ENCODE results near the gene RNF182. TPM values are rescaled to one million over a fixed set of nuclear protein-coding genes. Genes with fewer than 3 reads are reported as not detected.

RNF182 gene
- total and polyA plus RNA-seq, 7 donors: 0.01 to 0.09 (median 0.04) TPM; not detected in 3

GRCh38 chr6:13883966-13884365, 40.8 kb upstream of the RNF182 start:
- intact Hi-C loops (cut with DNase I): no loop called here
- Histone ChIP-seq H3K4me3 (no peak overlapping the region), H3K27ac (no peak overlapping the region), H3K4me1 (no peaks in the 10 kb centered on the region), H3K9me3 (no peaks in the 10 kb centered on the region), H3K36me3 (ENCODE audit: insufficient read depth in 1 of 2, low read depth in 1 of 2) (no peaks in the 10 kb centered on the region), H3K27me3 (ENCODE audit: insufficient read depth in 3 of 3, low read length in 2 of 3) (peaks cover 0 to under 1% (median 0%) of the 10 kb centered on the region in 3 donors)
- TF ChIP-seq CTCF (IDR thresholded peaks at IDR 0.05): no peak
- no peak for DNase-seq
- no peak for ATAC-seq

- DNase-seq: no peak
- no peak for ATAC-seq
- Histone ChIP-seq H3K27me3 (ENCODE audit: insufficient read depth in 3 of 3, low read length in 2 of 3) (no peaks in the 10 kb centered on the region), H3K4me3 (no peak overlapping the region), H3K36me3 (ENCODE audit: insufficient read depth in 1 of 2, low read depth in 1 of 2) (no peaks in the 10 kb centered on the region), H3K27ac (no peak overlapping the region), H3K4me1 (no peaks in the 10 kb centered on the region), H3K9me3 (no peaks in the 10 kb centered on the region)
- WGBS, 3 donors: 76 to 77% (median 76%) methylated on average over 5 of the region's 5 CpGs
- no peak for TF ChIP-seq CTCF (IDR thresholded peaks at IDR 0.05)
- intact Hi-C loops (cut with DNase I): no loop called here
Observed at GRCh38 chr6:13884397-13884796, 40.4 kb upstream of the RNF182 start.

GRCh38 chr6:13885601-13886000, 39.2 kb upstream of the RNF182 start:
- no peak overlapping the region for H3K4me3 ChIP-seq
- ATAC-seq (no peak), DNase-seq (no peak)
- 39 to 67% (median 41%) methylated on average over 2 of the region's 2 CpGs for WGBS, 3 donors
- TF ChIP-seq CTCF (IDR thresholded peaks at IDR 0.05): no peak
- intact Hi-C loops (cut with DNase I): no loop called here
- H3K36me3 ChIP-seq (ENCODE audit: insufficient read depth in 1 of 2, low read depth in 1 of 2): no peaks in the 10 kb centered on the region
- no peak overlapping the region for H3K27ac ChIP-seq
- no peaks in the 10 kb centered on the region for H3K9me3 ChIP-seq
- no peaks in the 10 kb centered on the region for H3K27me3 ChIP-seq (ENCODE audit: insufficient read depth in 3 of 3, low read length in 2 of 3)
- H3K4me1 ChIP-seq: no peaks in the 10 kb centered on the region

- no peak for TF ChIP-seq CTCF (IDR thresholded peaks at IDR 0.05)
- 89 to 98% (median 97%) methylated on average over 3 of the region's 3 CpGs for WGBS, 3 donors
- H3K36me3 ChIP-seq (ENCODE audit: insufficient read depth in 1 of 2, low read depth in 1 of 2): no peaks in the 10 kb centered on the region
- no peaks in the 10 kb centered on the region for H3K9me3 ChIP-seq
- no peaks in the 10 kb centered on the region for H3K27me3 ChIP-seq (ENCODE audit: insufficient read depth in 3 of 3, low read length in 2 of 3)
- DNase-seq (no peak), ATAC-seq (no peak)
- intact Hi-C loops (cut with DNase I): no loop called here
- H3K27ac ChIP-seq: no peak overlapping the region
- H3K4me1 ChIP-seq: no peaks in the 10 kb centered on the region
- H3K4me3 ChIP-seq: no peak overlapping the region
Observed at GRCh38 chr6:13886949-13887348, 37.8 kb upstream of the RNF182 start.

- Histone ChIP-seq H3K9me3 (no peaks in the 10 kb centered on the region), H3K27ac (no peak overlapping the region), H3K36me3 (ENCODE audit: insufficient read depth in 1 of 2, low read depth in 1 of 2) (no peaks in the 10 kb centered on the region), H3K4me3 (no peak overlapping the region), H3K4me1 (no peaks in the 10 kb centered on the region), H3K27me3 (ENCODE audit: insufficient read depth in 3 of 3, low read length in 2 of 3) (peaks cover 0 to 2% (median 0%) of the 10 kb centered on the region in 3 donors)
- intact Hi-C loops (cut with DNase I): no loop called here
- ATAC-seq: no peak
- 78 to 86% (median 83%) methylated on average over 2 of the region's 2 CpGs for WGBS, 3 donors
- no peak for TF ChIP-seq CTCF (IDR thresholded peaks at IDR 0.05)
- no peak for DNase-seq
Observed at GRCh38 chr6:13892017-13892645, 32.6 kb upstream of the RNF182 start.

Measured in psoas muscle (tissue), 8 donors.